NCI-H2196 treated with DMSO at 0.1 percent for 48 hours (cell line): ENCODE measurements around the gene LYZL4.

Source experiments
- DNase-seq: peaks from one replicate; lab custom pipeline; 2025; ENCODE audit not compliant: unreplicated experiment; lab: John Stamatoyannopoulos, UW

Gene LYZL4

GRCh38 chr3:42410370-42411131 is at the start of gene LYZL4:
Gene LYZL4 (minus strand): TSS chr3:42410610. CDS start chr3:42407251, 3,359 bp downstream.
- DNase-seq: no peak

GRCh38 chr3:42459151-42459550 is 48.7 kb upstream of the LYZL4 start:
- DNase-seq: no peak

GRCh38 chr3:42456211-42456610 is 45.8 kb upstream of the LYZL4 start:
- DNase-seq: no peak

- no peak for DNase-seq
Observed at GRCh38 chr3:42451546-42452230, 41.3 kb upstream of the LYZL4 start.

GRCh38 chr3:42451116-42451515 is 40.7 kb upstream of the LYZL4 start:
- DNase-seq: no peak

GRCh38 chr3:42450567-42450966 is 40.2 kb upstream of the LYZL4 start:
- DNase-seq: no peak

GRCh38 chr3:42447481-42447880 is 37.1 kb upstream of the LYZL4 start:
- no peak for DNase-seq

GRCh38 chr3:42446111-42447050 is 36.0 kb upstream of the LYZL4 start:
- no peak for DNase-seq

- DNase-seq: no peak
Observed at GRCh38 chr3:42443819-42444436, 33.5 kb upstream of the LYZL4 start.

- DNase-seq: no peak
Observed at GRCh38 chr3:42443292-42443691, 32.9 kb upstream of the LYZL4 start.

GRCh38 chr3:42442640-42443039 is 32.2 kb upstream of the LYZL4 start:
- no peak for DNase-seq

- no peak for DNase-seq
Observed at GRCh38 chr3:42441791-42442190, 31.4 kb upstream of the LYZL4 start.

GRCh38 chr3:42440924-42441323 is 30.5 kb upstream of the LYZL4 start:
- no peak for DNase-seq

- DNase-seq: no peak
Observed at GRCh38 chr3:42439261-42440115, 29.1 kb upstream of the LYZL4 start.

GRCh38 chr3:42438758-42439157 is 28.3 kb upstream of the LYZL4 start:
- no peak for DNase-seq

- no peak for DNase-seq
Observed at GRCh38 chr3:42438193-42438592, 27.8 kb upstream of the LYZL4 start.

GRCh38 chr3:42434777-42435380 is 24.5 kb upstream of the LYZL4 start:
- DNase-seq: no peak

GRCh38 chr3:42432485-42432884 is 22.1 kb upstream of the LYZL4 start:
- no peak for DNase-seq

GRCh38 chr3:42430781-42431532 is 20.5 kb upstream of the LYZL4 start:
- DNase-seq: no peak
